ENCODE measurements around the gene DPP4.
A peak's percentile ranks its signal among the peaks of the same experiment; 100 is the strongest.

Gene DPP4

DNA sequence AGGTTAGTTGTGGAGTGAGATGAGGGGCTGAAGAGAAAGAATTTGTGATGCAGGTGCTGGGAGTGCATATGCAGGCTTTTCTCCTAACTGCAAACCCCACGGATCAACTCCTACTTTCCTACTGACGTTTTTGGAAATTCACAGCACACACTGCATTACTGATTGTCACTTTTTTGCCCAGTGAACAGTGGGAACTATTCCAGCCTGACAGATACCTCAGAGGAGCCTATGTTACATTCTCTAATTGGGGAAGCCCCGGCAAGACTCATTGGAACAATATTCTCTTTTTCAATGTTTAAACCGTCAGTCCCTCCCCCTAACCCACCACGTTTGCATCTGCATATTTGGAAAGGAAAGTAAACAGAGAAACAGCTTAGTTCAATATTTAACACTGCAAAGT is 126.2 kb downstream of the DPP4 start:
- TF ChIP-seq CTCF (IDR thresholded peaks at IDR 0.05; ENCODE audit: borderline replicate concordance, extremely low read depth, low read length, poor library complexity, severe bottlenecking) (no peak), EZH2 (IDR thresholded peaks at IDR 0.05; ENCODE audit: borderline replicate concordance, low read depth, low read length, severe bottlenecking) (no peak)
- H3K27ac ChIP-seq (ENCODE audit: low read length), result peak overlapping the region; percentile 71
- no peaks in the 10 kb centered on the region for H3K79me2 ChIP-seq (ENCODE audit: insufficient read depth, low read length)
- H3K4me3 ChIP-seq (ENCODE audit: low read depth in 1 of 2, low read length in 2 of 2), result no peak overlapping the region
- peaks cover 67% of the 10 kb centered on the region for H3K4me1 ChIP-seq (ENCODE audit: insufficient read depth, low read length)
- peak overlapping the region; percentile 41 for H2AFZ ChIP-seq (ENCODE audit: low read depth, low read length)
- no peaks in the 10 kb centered on the region for H3K36me3 ChIP-seq (ENCODE audit: insufficient read depth, low read length)
- H3K27me3 ChIP-seq (ENCODE audit: insufficient read depth, low read length, poor library complexity), result no peaks in the 10 kb centered on the region
- no peaks in the 10 kb centered on the region for H4K20me1 ChIP-seq (ENCODE audit: insufficient read depth, low read length)
- 0 out of 2 replicates have a peak overlapping the region, but pooled peaks have one; percentile 7 for H3K4me2 ChIP-seq (ENCODE audit: insufficient read depth, low read length)
- H3K9ac ChIP-seq (ENCODE audit: low read depth, low read length), result peak overlapping the region; percentile 24
- ATAC-seq (ENCODE audit: insufficient read depth, low read depth), result peak; percentile 44
- no peaks in the 10 kb centered on the region for H3K9me3 ChIP-seq (ENCODE audit: insufficient read depth, low read length, severe bottlenecking)
- no peak for DNase-seq

DNA sequence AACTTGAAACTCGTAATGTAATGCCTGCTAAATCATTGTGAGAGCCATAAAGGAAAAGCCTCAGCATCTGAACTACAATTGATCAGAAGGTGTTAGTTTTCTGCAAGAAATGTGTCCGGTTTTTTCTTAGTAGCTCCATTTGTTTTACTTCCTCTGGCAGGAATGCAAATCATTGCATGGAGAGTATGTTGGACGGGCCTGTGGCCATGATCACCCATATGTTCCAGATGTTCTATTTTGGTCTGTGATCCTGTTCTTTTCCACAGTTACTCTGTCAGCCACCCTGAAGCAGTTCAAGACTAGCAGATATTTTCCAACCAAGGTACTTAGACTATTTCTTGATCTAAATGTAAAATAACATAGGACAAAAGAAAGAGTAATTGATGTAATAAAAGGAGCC is 126.6 kb downstream of the DPP4 start:
- Histone ChIP-seq H3K79me2 (ENCODE audit: insufficient read depth, low read length) (no peaks in the 10 kb centered on the region), H3K9ac (ENCODE audit: low read depth, low read length) (peak overlapping the region; percentile 24; the same call in 1 of the 2 replicates), H3K4me3 (ENCODE audit: low read depth in 1 of 2, low read length in 2 of 2) (no peak overlapping the region), H3K4me2 (ENCODE audit: insufficient read depth, low read length) (0 out of 2 replicates have a peak overlapping the region, but pooled peaks have one; percentile 7), H3K36me3 (ENCODE audit: insufficient read depth, low read length) (no peaks in the 10 kb centered on the region), H3K9me3 (ENCODE audit: insufficient read depth, low read length, severe bottlenecking) (no peaks in the 10 kb centered on the region), H2AFZ (ENCODE audit: low read depth, low read length) (peak overlapping the region; percentile 41), H4K20me1 (ENCODE audit: insufficient read depth, low read length) (no peaks in the 10 kb centered on the region), H3K27ac (ENCODE audit: low read length) (peak overlapping the region; percentile 71), H3K4me1 (ENCODE audit: insufficient read depth, low read length) (peaks cover 63% of the 10 kb centered on the region), H3K27me3 (ENCODE audit: insufficient read depth, low read length, poor library complexity) (no peaks in the 10 kb centered on the region)
- ATAC-seq (ENCODE audit: insufficient read depth, low read depth), result peak; percentile 16; the same call in 1 of the 3 replicates
- TF ChIP-seq EZH2 (IDR thresholded peaks at IDR 0.05; ENCODE audit: borderline replicate concordance, low read depth, low read length, severe bottlenecking) (no peak), CTCF (IDR thresholded peaks at IDR 0.05; ENCODE audit: borderline replicate concordance, extremely low read depth, low read length, poor library complexity, severe bottlenecking) (no peak)
- no peak for DNase-seq

- H3K4me3 ChIP-seq (ENCODE audit: low read depth in 1 of 2, low read length in 2 of 2), result no peak overlapping the region
- no peaks in the 10 kb centered on the region for H4K20me1 ChIP-seq (ENCODE audit: insufficient read depth, low read length)
- TF ChIP-seq EZH2 (IDR thresholded peaks at IDR 0.05; ENCODE audit: borderline replicate concordance, low read depth, low read length, severe bottlenecking), result no peak
- TF ChIP-seq CTCF (IDR thresholded peaks at IDR 0.05; ENCODE audit: borderline replicate concordance, extremely low read depth, low read length, poor library complexity, severe bottlenecking), result peak; percentile 73
- no peaks in the 10 kb centered on the region for H3K9me3 ChIP-seq (ENCODE audit: insufficient read depth, low read length, severe bottlenecking)
- peaks cover 55% of the 10 kb centered on the region for H3K4me1 ChIP-seq (ENCODE audit: insufficient read depth, low read length)
- H3K9ac ChIP-seq (ENCODE audit: low read depth, low read length), result peak overlapping the region; percentile 15; the same call in 1 of the 2 replicates
- H3K4me2 ChIP-seq (ENCODE audit: insufficient read depth, low read length), result no peak overlapping the region
- DNase-seq, result peak; percentile 37
- ATAC-seq (ENCODE audit: insufficient read depth, low read depth), result peak; percentile 69
- no peaks in the 10 kb centered on the region for H3K36me3 ChIP-seq (ENCODE audit: insufficient read depth, low read length)
- no peaks in the 10 kb centered on the region for H3K27me3 ChIP-seq (ENCODE audit: insufficient read depth, low read length, poor library complexity)
- peak overlapping the region; percentile 57 for H2AFZ ChIP-seq (ENCODE audit: low read depth, low read length)
- no peaks in the 10 kb centered on the region for H3K79me2 ChIP-seq (ENCODE audit: insufficient read depth, low read length)
- peak overlapping the region; percentile 71 for H3K27ac ChIP-seq (ENCODE audit: low read length)
Observed at GRCh38 chr2:161946489-161947107, 127.4 kb downstream of the DPP4 start.

Measured in DND-41 (cell line).